ENCODE measurements around the gene PDSS1. TPM values are rescaled to one million over a fixed set of nuclear protein-coding genes. Genes with fewer than 3 reads are reported as not detected.
A peak's percentile ranks its signal among the peaks of the same experiment; 100 is the strongest.
"Not testable (repeated sequence)": the region's sequence is repeated elsewhere in the genome, so short reads cannot be mapped to it uniquely, and the experiment has no call there.

The PDSS1 gene
- 10 to 100 TPM in 1 of 5 donors, 1 to 10 TPM in 3, not detected in 1; 2.5 to 31.9 (median 4.0) TPM for total RNA-seq
- 1 to 10 TPM; 6.3 to 8.7 (median 8.2) TPM for polyA plus RNA-seq
- long read RNA-seq, donor 1, partial matches to known transcripts, result 5 of 5 reads
- long read RNA-seq, donor 1, other reads (novel, unspliced or antisense), result 0 of 5 reads
- long read RNA-seq, donor 2, result 0 reads
- long read RNA-seq, donor 3, result 0 reads
- long read RNA-seq, donor 4, result 0 reads
- long read RNA-seq, donor 5, partial matches to known transcripts, result 0 of 3 reads
- long read RNA-seq, donor 5, other reads (novel, unspliced or antisense), result 0 of 3 reads
- long read RNA-seq, donor 6, partial matches to known transcripts, result 0 of 3 reads
- long read RNA-seq, donor 6, other reads (novel, unspliced or antisense), result 0 of 3 reads
- long read RNA-seq, donor 7, partial matches to known transcripts, result 0 of 2 reads
- long read RNA-seq, donor 7, other reads (novel, unspliced or antisense), result 0 of 2 reads
- long read RNA-seq, donor 8, partial matches to known transcripts, result 0 of 4 reads
- long read RNA-seq, donor 8, other reads (novel, unspliced or antisense), result 0 of 4 reads
- long read RNA-seq, donor 9, partial matches to known transcripts, result 13 of 19 reads
- long read RNA-seq, donor 9, other reads (novel, unspliced or antisense), result 6 of 19 reads
- long read RNA-seq, donor 10, partial matches to known transcripts, result 0 of 2 reads
- long read RNA-seq, donor 10, other reads (novel, unspliced or antisense), result 0 of 2 reads

GRCh38 chr10:26697163-26697921 is at the start of gene PDSS1:
Gene PDSS1 (plus strand): TSS chr10:26697701. CDS start chr10:26697712, 11 bp downstream.
- H3K9me3 ChIP-seq, result no peaks in the 10 kb centered on the region
- peaks cover 0 to 2% (median 0%) of the 10 kb centered on the region in 4 donors for H3K36me3 ChIP-seq
- peak within 1 kb of the TSS; percentile 80 to 94 (median 93) for H3K27ac ChIP-seq
- intact Hi-C loops (cut with DNase I; ENCODE audit: low total_unique reads), result no loop called here
- peak within 1 kb of the TSS; percentile 84 to 97 (median 94) for H3K4me3 ChIP-seq
- peak; percentile 75 to 91 for DNase-seq
- peaks cover 12 to 32% (median 19%) of the 10 kb centered on the region in 4 donors for H3K4me1 ChIP-seq
- 0 to 2% (median 0%) methylated on average over 14 to 82 of the region's 82 CpGs for WGBS, 5 donors
- TF ChIP-seq EP300 (IDR thresholded peaks at IDR 0.05), result no peak
- TF ChIP-seq POLR2AphosphoS5 (IDR thresholded peaks at IDR 0.05), result peak in 2 of 3 donors; percentile 73 to 85
- no peak for TF ChIP-seq CTCF (IDR thresholded peaks at IDR 0.05)
- H3K27me3 ChIP-seq, result peaks cover 0 to 10% (median 0%) of the 10 kb centered on the region in 3 donors

GRCh38 chr10:26648245-26648636 is 49.3 kb upstream of the PDSS1 start:
- H3K4me1 ChIP-seq; intact Hi-C loops (cut with DNase I; ENCODE audit: low total_unique reads); H3K27ac ChIP-seq; H3K9me3 ChIP-seq; H3K4me3 ChIP-seq; DNase-seq; H3K27me3 ChIP-seq; H3K36me3 ChIP-seq: not testable (repeated sequence)
- 60 to 79% (median 69%) methylated on average over 3 of the region's 3 CpGs for WGBS, 5 donors

- 80 to 82% (median 81%) methylated on average over 4 of the region's 4 CpGs for WGBS, 5 donors
- H3K9me3 ChIP-seq, result no peaks in the 10 kb centered on the region
- DNase-seq, result no peak
- H3K27me3 ChIP-seq, result peaks cover 0 to 4% (median 0%) of the 10 kb centered on the region in 3 donors
- H3K4me3 ChIP-seq, result no peak overlapping the region
- no peak for TF ChIP-seq POLR2AphosphoS5 (IDR thresholded peaks at IDR 0.05)
- no peak for TF ChIP-seq CTCF (IDR thresholded peaks at IDR 0.05)
- TF ChIP-seq EP300 (IDR thresholded peaks at IDR 0.05), result no peak
- no peak for TF ChIP-seq POLR2A (IDR thresholded peaks at IDR 0.05)
- no peaks in the 10 kb centered on the region for H3K4me1 ChIP-seq
- H3K36me3 ChIP-seq, result no peaks in the 10 kb centered on the region
- intact Hi-C loops (cut with DNase I; ENCODE audit: low total_unique reads), result no loop called here
- H3K27ac ChIP-seq, result no peak overlapping the region
Observed at GRCh38 chr10:26650406-26650805, 47.1 kb upstream of the PDSS1 start.

- H3K4me1 ChIP-seq; H3K36me3 ChIP-seq; H3K27me3 ChIP-seq; H3K9me3 ChIP-seq; H3K4me3 ChIP-seq; intact Hi-C loops (cut with DNase I; ENCODE audit: low total_unique reads); DNase-seq; H3K27ac ChIP-seq: not testable (repeated sequence)
- WGBS, 5 donors, result 36 to 58% (median 52%) methylated on average over 2 of the region's 2 CpGs
Observed at GRCh38 chr10:26651476-26651875, 46.0 kb upstream of the PDSS1 start.

GRCh38 chr10:26653004-26653403 is 44.5 kb upstream of the PDSS1 start:
- intact Hi-C loops (cut with DNase I; ENCODE audit: low total_unique reads), result no loop called here
- H3K4me3 ChIP-seq, result no peak overlapping the region
- H3K27ac ChIP-seq, result no peak overlapping the region
- no peaks in the 10 kb centered on the region for H3K36me3 ChIP-seq
- no peaks in the 10 kb centered on the region for H3K4me1 ChIP-seq
- peaks cover 0 to 4% (median 0%) of the 10 kb centered on the region in 3 donors for H3K27me3 ChIP-seq
- H3K9me3 ChIP-seq, result no peaks in the 10 kb centered on the region
- TF ChIP-seq EP300 (IDR thresholded peaks at IDR 0.05), result no peak
- no peak for TF ChIP-seq CTCF (IDR thresholded peaks at IDR 0.05)
- TF ChIP-seq POLR2AphosphoS5 (IDR thresholded peaks at IDR 0.05), result no peak
- no peak for TF ChIP-seq POLR2A (IDR thresholded peaks at IDR 0.05)
- WGBS, 5 donors, result 88 to 94% (median 90%) methylated on average over 16 to 18 of the region's 18 CpGs
- DNase-seq, result no peak

Data from stomach (tissue), 19 donors.